Right renal cortex interstitium (tissue), 3 donors: ENCODE results near the gene ARHGAP42. TPM values are rescaled to one million over a fixed set of nuclear protein-coding genes. Genes with fewer than 3 reads are reported as not detected.
"Not testable (repeated sequence)": the region's sequence is repeated elsewhere in the genome, so short reads cannot be mapped to it uniquely, and the experiment has no call there.

Source experiments
- DNase-seq, 3 donors: peaks; one replicate each; pipeline ENCODE4 v3.0.0-alpha.2; 2013; ENCODE audit warnings: low read depth in 3 of 3, low spot score in 2 of 3
- polyA plus RNA-seq, 3 donors: library from polyadenylated mRNA; unstranded; fragments of 120-200 nt; gene quantifications; one replicate each; pipeline ENCODE4 v1.2.1, GENCODE V29; 2013; ENCODE audit not compliant: insufficient read length in 3 of 3

The ARHGAP42 gene
- polyA plus RNA-seq, 3 donors, result 29.4 to 33.9 (median 32.3) TPM

DNA sequence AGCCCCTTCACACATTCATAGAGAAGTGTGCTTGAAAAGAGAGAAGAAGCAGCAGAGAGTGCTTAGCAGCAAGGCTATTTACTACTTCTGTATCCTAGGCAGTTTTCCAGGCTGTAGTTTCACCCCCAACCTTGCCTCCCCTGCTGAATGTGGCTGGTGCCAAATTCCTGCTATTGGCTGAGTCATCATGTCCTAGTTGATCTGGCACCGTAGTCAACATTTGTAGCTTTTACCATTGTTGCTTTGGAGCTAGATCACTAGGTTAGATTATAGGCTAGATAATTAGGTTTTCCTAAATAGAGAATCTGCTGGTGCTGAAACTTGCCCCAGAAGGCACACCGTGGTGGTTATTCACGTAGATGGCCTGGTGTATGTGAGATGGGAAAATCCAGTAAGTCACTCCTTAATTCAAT, 32.7 kb downstream of the ARHGAP42 start:
- no peak for DNase-seq

DNA sequence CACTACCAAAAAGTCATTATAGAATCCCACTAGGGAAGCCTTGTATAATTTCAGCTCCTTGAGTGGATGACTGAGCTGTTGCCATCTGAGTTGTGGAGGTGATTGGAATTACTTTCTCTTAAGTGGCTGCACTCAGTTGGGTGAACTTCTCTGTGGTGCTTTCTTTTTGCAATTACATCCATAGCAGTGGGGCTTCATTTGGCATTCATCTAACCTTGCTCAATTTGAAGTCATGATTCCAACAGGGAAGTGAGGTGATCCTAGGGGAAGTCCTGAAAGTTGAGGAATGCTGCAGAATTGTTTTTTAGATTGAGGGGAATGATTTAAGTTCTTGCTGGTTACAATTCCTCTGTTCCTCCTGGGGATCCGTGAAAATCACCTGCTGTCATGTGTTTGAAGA, 39.6 kb downstream of the ARHGAP42 start:
- DNase-seq, result no peak

- no peak for DNase-seq
Measured at GRCh38 chr11:100727410-100727809, 40.3 kb downstream of the ARHGAP42 start.

DNA sequence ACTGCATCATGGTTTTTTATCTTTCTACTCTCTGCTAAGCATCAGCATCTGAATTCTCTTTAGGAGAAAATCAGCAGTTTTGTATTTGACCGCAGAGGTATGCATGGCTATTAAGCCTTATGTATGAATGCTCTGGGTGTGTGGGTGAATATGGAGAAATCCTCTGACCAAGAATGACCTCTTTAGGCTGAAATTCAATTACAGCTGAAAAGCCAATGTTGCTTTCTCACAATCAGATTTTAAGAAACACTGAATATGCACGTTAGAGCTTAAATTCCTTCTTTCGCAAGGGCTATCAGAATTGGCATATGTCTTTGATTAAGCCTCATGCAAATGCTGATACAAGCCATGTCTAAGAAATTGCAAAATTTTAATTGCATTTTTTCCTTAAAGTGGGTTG, 43.2 kb downstream of the ARHGAP42 start:
- no peak for DNase-seq

GRCh38 chr11:100731471-100731870, 44.4 kb downstream of the ARHGAP42 start:
- no peak for DNase-seq

DNA sequence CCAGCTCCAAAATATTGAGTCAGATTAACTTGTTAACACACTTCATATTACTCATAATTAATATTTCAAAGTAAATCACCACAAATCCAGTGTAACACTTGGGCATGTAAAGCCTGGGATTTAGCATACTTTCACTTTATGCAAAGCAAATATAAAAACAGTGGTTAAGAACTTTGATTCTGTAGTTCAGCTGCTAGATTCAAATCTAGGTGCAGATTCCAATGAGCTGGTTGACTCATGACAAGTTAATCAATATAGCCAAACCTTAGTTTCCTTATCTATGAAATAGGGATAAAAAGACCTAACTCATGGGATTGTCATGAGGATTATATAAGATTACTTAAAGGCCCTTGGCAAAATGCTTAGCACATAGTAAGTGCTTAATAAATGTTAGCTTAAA, 45.9 kb downstream of the ARHGAP42 start:
- DNase-seq, result no peak

- DNase-seq, result no peak
Measured at GRCh38 chr11:100734743-100735527, 47.8 kb downstream of the ARHGAP42 start.

DNA sequence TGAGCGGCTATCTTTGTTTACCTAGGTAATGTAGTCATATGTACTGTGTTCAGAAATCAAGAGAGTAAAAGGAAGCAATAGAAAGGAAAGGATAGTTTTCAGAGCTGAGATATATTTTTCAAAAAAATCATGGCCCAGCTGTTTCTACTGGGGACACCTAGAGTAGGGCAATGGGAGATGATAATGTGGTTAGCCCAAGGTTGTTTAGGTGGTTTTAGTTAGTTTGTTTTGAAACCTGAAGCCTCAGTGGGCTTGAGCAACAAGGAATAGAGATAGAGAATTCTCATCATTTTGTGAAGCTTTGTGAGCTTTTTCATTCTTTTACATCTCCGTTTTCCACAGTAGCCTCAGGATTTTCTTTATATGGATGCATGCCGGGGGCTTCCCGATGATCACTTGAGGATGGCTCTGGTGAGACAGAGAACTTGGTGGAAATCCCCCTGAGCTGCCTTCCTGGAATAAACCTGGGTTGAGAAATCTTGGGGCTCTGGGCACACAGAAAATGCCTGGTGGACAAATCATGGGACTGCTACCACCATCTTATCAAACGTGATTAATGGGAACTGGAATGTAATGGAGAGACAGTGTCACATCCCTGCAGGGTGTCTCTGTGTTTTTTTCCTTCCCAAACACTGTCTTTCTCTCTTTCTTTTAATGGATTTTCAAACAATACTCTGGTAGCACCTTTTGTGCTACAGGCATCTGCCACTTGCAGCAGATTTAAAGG, 49.0 kb downstream of the ARHGAP42 start:
- no peak for DNase-seq

DNA sequence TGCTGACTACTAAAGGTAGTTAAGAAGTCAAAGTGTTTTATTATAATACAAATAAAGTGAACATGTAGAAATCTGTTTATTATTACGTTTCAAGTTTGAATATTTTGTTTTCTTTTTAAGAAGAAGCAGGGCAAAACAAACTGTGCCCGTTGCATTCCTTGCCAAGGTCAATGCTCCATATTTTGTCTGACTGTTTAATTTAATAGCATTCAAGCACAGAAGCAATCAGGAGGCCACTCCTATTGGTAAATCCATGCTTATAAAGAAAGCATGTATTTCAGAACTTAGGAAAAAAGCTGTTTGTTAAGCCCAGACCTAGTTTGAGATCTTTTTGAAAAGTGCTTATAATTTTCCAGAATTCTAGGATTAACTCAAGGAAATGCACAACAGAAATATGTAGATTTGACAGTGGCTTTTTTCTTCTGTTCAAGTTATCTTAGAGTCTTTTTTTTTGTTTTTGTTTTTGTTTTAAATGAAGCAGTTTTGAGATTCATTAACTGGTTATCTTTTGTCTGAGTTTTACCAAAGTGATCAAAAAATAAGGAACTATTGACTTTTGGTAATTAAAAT, 51.7 kb downstream of the ARHGAP42 start:
- DNase-seq, result no peak

- DNase-seq, result peak in 2 of 3 donors; percentile 25 to 49
Measured at GRCh38 chr11:100739666-100740065, 52.6 kb downstream of the ARHGAP42 start.

- no peak for DNase-seq
Measured at GRCh38 chr11:100740440-100740839, 53.4 kb downstream of the ARHGAP42 start.

- DNase-seq, result no peak
Measured at GRCh38 chr11:100741866-100742625, 55.0 kb downstream of the ARHGAP42 start.

- no peak for DNase-seq
Measured at GRCh38 chr11:100746448-100746847, 59.4 kb downstream of the ARHGAP42 start.

GRCh38 chr11:100748153-100748552, 61.1 kb downstream of the ARHGAP42 start:
- no peak for DNase-seq

DNA sequence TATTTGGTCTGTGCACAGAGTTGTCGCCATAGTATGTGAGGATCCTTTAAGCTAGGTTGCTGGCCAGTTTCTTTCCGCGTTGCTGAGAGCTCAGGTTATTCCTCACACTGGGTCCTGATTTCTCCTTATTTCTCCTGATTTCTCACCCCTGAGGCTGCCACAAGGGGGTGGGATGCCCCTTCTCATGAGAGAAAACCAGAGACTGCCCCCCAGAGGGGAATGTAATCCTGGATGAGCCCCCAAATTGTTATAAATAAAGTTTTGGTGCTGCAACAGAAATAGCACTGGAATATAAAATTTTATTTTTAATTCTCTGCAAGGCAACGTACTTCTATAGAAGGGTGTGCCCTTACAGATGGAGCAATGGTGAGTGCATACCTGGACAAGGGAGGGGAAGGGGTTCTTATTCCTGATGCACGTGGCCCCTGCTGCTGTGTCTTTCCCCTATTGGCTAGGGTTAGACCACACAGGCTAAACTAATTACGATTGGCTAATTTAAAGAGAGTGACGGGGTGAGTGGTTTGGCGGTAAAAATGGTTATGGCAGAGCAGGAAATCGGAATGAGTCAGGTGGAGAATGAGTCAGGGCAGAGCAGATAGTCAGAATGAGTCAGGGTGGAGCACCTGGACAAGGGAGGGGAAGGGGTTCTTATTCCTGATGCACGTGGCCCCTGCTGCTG, 62.9 kb downstream of the ARHGAP42 start:
- DNase-seq, result not testable (repeated sequence)

DNA sequence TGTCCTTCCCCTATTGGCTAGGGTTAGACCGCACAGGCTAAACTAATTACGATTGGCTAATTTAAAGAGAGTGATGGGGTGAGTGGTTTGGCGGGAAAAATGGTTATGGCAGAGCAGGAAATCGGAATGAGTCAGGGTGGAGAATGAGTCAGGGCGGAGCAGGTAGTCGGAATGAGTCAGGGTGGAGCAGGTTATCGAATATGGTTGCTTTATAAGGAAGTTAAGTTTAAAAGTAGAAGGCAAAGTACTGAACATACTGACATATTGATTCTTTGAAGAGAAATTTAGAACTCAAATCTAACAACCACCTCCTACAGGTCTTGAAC, 63.4 kb downstream of the ARHGAP42 start:
- DNase-seq, result not testable (repeated sequence)

DNA sequence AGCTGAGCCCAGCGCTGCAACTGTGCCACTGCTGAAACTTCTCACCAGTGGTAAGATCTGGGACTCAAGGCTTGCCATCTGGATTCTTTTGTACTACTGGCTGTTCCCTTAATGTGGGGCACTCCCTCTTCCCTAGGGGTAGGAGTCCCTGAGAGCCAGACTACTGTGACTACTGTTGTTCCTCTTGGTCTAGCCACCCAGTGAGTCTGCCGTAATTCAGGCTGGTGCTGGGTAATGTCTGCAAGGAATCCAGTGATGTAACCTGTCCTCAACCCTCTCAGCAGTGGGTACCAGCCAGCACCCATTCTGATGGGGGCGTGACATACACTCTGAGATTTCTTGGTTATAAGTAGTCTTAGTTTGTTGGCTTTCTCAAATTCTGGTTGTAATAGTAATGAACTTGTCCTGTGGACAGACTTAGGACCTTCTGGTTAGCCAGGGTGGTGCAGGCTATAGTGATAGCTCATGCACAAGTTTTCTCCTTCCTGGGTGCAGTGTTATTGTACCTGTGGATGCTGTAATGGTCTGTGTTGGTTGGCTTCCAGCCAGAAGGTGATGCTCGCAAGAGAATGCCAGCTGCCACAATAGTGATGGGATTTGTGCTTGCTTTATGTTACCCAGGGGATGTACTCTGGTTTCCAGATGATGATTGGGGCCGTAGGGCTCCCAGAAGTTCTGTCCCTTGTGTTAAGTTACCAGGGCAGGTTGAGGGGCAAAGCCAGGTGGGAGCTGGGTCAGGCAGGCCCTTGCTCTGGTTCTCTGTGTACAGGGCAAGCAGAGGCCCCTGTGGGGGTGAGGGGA, 65.5 kb downstream of the ARHGAP42 start:
- no peak for DNase-seq

- DNase-seq, result no peak
Measured at GRCh38 chr11:100753172-100753543, 66.1 kb downstream of the ARHGAP42 start.

DNA sequence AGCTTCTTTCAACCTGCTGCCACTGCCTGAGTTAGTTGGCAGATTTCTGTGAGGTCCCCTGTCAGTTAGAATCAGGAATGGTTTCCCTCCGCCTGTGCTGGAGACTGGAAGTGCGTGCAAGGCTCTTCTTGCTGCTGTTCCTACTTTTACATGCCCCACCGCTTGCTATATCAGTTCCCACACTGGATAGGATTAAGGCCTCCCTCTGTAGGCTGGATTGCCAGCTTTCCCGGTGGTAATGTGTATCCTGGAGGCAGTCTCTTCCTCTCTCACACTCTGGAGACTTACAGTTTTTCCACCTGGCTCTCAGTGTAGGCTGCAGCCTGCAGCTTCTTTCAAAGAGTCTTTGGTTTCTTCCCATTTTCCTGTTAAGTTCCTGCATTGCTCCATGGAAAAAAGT, 66.5 kb downstream of the ARHGAP42 start:
- DNase-seq, result no peak

DNA sequence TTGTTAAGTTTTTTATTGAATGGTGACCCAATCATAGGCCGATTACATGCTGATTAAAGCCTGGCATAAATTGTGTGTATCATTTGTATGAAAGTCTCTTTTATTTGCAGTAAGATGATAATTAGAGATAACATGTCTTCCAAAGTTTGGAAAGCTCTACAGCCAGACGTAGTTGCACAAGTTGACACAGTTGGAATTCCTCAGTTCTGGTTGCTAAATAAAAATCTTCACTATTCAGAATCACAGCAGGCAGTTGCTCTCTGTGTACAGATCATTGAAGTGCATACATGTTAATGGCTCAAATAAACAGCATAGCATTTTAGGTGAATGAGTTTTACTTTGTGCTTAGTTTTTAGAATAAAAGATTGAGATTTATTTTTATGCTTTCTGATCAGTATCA, 69.5 kb downstream of the ARHGAP42 start:
- no peak for DNase-seq
